ENCODE results near the gene MTMR3.

- no peak for TF ChIP-seq SIN3A (IDR thresholded peaks at IDR 0.05; ENCODE audit: borderline replicate concordance, insufficient read depth, low read length)
- TF ChIP-seq POLR2AphosphoS5 (IDR thresholded peaks at IDR 0.05; ENCODE audit: low read depth, low read length), result no peak
- no peak for TF ChIP-seq REST (IDR thresholded peaks at IDR 0.05; ENCODE audit: insufficient read depth in 1 of 2, low read depth in 2 of 2, low read length in 2 of 2)
- TF ChIP-seq TAF1 (IDR thresholded peaks at IDR 0.05; ENCODE audit: borderline replicate concordance, insufficient read depth, low read length), result no peak
- no peak for TF ChIP-seq FOXP2 (optimal IDR thresholded peaks at IDR 0.05; ENCODE audit: borderline replicate concordance, extremely low read depth, extremely low read length, insufficient read depth)
Measured at GRCh38 chr22:29946220-29946619, 63.2 kb downstream of the MTMR3 start.

Data from PFSK-1 (cell line).